ENCODE data around the gene LILRB4. TPM values are rescaled to one million over a fixed set of nuclear protein-coding genes. Genes with fewer than 3 reads are reported as not detected.
"Not testable (repeated sequence)": the region's sequence is repeated elsewhere in the genome, so short reads cannot be mapped to it uniquely, and the experiment has no call there.

LILRB4 gene
- 0.32 and 0.46 TPM in 2 replicates for total RNA-seq

DNA sequence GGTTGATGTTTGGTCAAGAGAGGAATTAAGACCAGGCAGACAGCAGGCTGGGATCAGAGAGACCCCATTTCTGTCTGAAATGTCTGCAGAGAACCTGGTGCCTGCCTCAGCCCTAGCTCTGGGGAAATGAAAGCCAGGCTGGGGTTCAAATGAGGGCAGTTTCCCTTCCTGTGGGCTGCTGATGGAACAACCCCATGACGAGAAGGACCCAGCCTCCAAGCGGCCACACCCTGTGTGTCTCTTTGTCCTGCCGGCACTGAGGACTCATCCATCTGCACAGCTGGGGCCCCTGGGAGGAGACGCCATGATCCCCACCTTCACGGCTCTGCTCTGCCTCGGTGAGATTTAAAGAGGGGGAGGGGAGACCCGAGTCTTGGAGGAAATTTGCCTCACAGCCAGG lies at the start of gene LILRB4:
LILRB4 (plus strand) TSS at position 256 of the 400 bp plus-strand sequence; CDS start at position 305, 49 bp downstream.
- H3K36me3 Mint-ChIP-seq (ENCODE audit: low read depth) = no peaks in the 10 kb centered on the region
- DNase-seq (ENCODE audit: low spot score) = no peak
- H3K9me3 Mint-ChIP-seq = no peaks in the 10 kb centered on the region
- H3K4me3 Mint-ChIP-seq (ENCODE audit: low read depth) = no peak within 1 kb of the TSS
- H3K27ac Mint-ChIP-seq = no peak within 1 kb of the TSS
- no peaks in the 10 kb centered on the region for H3K4me1 Mint-ChIP-seq (ENCODE audit: low read depth)
- intact Hi-C loops (cut with micrococcal nuclease) = no loop called here
- H3K27me3 Mint-ChIP-seq (ENCODE audit: low read depth) = no peaks in the 10 kb centered on the region

DNA sequence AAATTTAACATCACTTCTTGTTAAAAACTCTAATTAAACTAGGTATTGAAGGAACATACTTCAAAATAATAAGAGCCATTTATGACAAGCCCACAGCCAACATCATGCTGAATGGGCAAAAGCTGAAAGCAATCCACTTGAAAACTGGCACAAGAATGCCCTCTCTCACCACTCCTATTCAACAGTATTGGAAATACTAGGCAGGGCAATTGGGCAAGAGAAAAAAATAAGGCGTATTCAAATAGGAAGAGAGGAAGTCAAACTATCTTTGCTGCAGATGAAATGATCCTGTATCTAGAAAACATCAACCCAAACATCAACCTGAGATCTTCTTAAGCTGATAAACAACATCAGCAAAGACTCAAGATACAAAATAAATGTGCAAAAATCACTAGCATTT lies 48.1 kb upstream of the LILRB4 start:
- Mint-ChIP-seq H3K4me1 (ENCODE audit: low read depth) (peaks cover 2% of the 10 kb centered on the region), H3K9me3 (no peaks in the 10 kb centered on the region), H3K4me3 (ENCODE audit: low read depth) (no peak overlapping the region), H3K36me3 (ENCODE audit: low read depth) (no peaks in the 10 kb centered on the region), H3K27ac (no peak overlapping the region), H3K27me3 (ENCODE audit: low read depth) (peaks cover 3% of the 10 kb centered on the region)
- intact Hi-C loops (cut with micrococcal nuclease) = no loop called here
- DNase-seq (ENCODE audit: low spot score) = no peak

DNA sequence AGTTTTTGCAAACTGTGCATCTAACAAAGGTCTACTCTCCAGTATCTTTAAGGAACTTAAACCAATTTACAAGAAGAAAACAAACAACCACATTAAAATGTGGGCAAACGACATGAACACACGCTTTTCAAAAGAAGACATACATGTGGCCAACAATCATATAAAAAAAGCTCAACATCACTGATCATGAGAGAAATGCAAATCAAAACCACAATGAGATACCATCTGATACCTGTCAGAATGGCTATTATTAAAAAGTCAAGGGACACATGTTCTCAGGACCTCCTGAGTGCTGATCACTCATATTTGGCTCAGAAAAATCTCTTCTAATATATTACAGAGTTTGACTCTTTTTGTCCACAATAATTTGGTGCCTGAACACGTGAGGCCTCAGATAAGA lies 46.7 kb upstream of the LILRB4 start:
- H3K9me3 Mint-ChIP-seq = no peaks in the 10 kb centered on the region
- DNase-seq (ENCODE audit: low spot score) = no peak
- peaks cover 2% of the 10 kb centered on the region for H3K4me1 Mint-ChIP-seq (ENCODE audit: low read depth)
- intact Hi-C loops (cut with micrococcal nuclease) = no loop called here
- no peaks in the 10 kb centered on the region for H3K36me3 Mint-ChIP-seq (ENCODE audit: low read depth)
- H3K27ac Mint-ChIP-seq = no peak overlapping the region
- H3K4me3 Mint-ChIP-seq (ENCODE audit: low read depth) = no peak overlapping the region
- H3K27me3 Mint-ChIP-seq (ENCODE audit: low read depth) = peaks cover 4% of the 10 kb centered on the region

DNA sequence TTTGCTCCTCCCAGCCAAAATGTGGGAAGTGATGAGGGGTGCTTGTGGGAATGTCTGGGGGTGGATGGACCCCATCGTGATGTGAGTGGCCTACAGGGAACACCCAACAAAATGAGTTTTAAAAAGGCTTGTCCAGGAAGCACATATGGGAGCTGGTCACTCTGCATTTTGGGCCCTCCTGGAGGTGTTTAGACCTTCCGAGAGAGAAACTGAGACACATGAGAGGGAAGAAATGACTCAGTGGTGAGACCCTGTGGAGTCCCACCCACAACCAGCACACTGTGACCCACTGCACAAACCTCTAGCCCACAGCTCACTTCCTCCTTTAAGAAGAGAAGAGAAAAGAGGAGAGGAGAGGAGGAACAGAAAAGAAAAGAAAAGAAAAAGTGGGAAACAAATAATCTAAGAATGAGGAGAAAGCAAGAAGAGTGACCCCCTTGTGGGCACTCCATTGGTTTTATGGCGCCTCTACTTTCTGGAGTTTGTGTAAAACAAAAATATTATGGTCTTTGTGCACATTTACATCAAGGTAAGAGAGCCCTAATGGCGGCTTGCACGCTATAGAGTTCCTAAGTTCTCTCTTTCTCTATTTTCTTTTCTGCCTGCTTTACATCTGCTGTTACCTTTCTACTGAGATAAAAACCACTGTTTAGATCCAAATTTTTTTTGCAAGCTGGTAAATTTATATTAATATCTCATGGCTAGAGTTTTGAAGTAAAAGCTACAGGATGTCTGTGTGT lies 45.8 kb upstream of the LILRB4 start:
- Mint-ChIP-seq H3K27ac (no peak overlapping the region), H3K36me3 (ENCODE audit: low read depth) (no peaks in the 10 kb centered on the region), H3K27me3 (ENCODE audit: low read depth) (peaks cover 12% of the 10 kb centered on the region), H3K4me1 (ENCODE audit: low read depth) (peaks cover 2% of the 10 kb centered on the region), H3K9me3 (no peaks in the 10 kb centered on the region), H3K4me3 (ENCODE audit: low read depth) (no peak overlapping the region)
- DNase-seq (ENCODE audit: low spot score) = no peak
- intact Hi-C loops (cut with micrococcal nuclease) = no loop called here

DNA sequence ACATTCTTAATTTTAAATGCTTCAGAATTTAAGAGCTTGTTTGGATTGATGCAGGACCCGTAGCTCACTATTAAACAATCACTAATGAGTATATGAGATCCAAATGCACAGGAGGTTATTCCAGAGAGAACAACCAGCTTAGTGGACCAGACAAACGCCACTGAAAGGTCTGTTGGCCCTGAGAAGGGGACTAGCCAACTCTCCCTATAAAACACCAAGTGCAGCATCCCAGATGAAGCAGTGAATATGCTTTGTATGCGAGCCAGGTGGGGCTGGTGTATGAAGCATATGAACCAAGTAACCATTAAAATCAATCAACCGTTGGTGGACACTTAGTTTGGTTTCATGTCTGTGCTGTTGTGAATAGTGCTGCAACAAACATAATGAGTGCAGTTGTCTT lies 42.3 kb upstream of the LILRB4 start:
- no peaks in the 10 kb centered on the region for H3K9me3 Mint-ChIP-seq
- H3K4me3 Mint-ChIP-seq (ENCODE audit: low read depth) = no peak overlapping the region
- H3K4me1 Mint-ChIP-seq (ENCODE audit: low read depth) = peaks cover 2% of the 10 kb centered on the region
- no peaks in the 10 kb centered on the region for H3K36me3 Mint-ChIP-seq (ENCODE audit: low read depth)
- DNase-seq (ENCODE audit: low spot score) = no peak
- H3K27me3 Mint-ChIP-seq (ENCODE audit: low read depth) = peaks cover 16% of the 10 kb centered on the region
- H3K27ac Mint-ChIP-seq = no peak overlapping the region
- intact Hi-C loops (cut with micrococcal nuclease) = no loop called here

DNA sequence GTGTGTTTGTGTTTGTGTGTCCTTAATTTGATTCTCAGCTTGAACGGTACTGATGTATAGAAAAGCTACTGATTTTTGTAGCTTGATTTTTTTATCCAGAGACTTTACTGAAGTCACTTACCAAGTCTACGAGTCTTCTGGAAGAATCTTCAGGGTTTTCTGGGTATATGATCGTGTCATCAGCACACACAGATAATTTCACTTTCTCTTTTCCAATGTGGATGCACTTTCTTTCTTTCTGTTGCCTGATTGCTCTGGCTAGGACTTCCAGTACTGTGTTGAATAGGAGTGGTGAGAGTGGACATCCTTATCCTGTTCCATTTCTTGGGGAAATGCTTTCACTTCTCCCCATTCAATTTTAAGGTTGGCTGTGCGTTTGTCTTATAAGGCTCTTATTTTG lies 40.4 kb upstream of the LILRB4 start:
- no peak overlapping the region for H3K27ac Mint-ChIP-seq
- no peaks in the 10 kb centered on the region for H3K36me3 Mint-ChIP-seq (ENCODE audit: low read depth)
- intact Hi-C loops (cut with micrococcal nuclease) = no loop called here
- no peak overlapping the region for H3K4me3 Mint-ChIP-seq (ENCODE audit: low read depth)
- DNase-seq (ENCODE audit: low spot score) = no peak
- H3K27me3 Mint-ChIP-seq (ENCODE audit: low read depth) = peaks cover 16% of the 10 kb centered on the region
- no peaks in the 10 kb centered on the region for H3K9me3 Mint-ChIP-seq
- H3K4me1 Mint-ChIP-seq (ENCODE audit: low read depth) = no peaks in the 10 kb centered on the region

DNA sequence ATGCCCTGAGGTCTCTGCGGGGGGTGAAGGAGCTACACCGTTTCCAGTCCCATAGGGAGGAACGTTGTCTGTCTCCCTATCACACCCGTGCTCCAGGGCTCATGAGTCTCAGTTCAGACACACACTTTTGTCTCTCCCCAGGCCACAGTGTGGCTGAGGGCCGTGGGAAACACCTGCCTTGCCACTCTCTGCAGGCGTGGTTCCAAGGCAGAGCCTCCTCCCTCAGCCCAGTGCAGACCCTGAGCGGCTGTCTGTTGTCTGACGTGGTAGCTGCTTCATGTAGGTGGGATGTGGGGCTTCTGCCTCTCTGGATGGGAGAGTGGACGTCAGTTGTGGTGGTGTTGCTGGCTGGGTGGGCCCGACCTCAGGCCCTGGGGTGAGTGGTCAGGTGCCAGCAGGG lies 38.6 kb upstream of the LILRB4 start:
- peaks cover 16% of the 10 kb centered on the region for H3K27me3 Mint-ChIP-seq (ENCODE audit: low read depth)
- H3K27ac Mint-ChIP-seq; intact Hi-C loops (cut with micrococcal nuclease); H3K4me1 Mint-ChIP-seq (ENCODE audit: low read depth); DNase-seq (ENCODE audit: low spot score); H3K36me3 Mint-ChIP-seq (ENCODE audit: low read depth); H3K9me3 Mint-ChIP-seq; H3K4me3 Mint-ChIP-seq (ENCODE audit: low read depth): not testable (repeated sequence)

DNA sequence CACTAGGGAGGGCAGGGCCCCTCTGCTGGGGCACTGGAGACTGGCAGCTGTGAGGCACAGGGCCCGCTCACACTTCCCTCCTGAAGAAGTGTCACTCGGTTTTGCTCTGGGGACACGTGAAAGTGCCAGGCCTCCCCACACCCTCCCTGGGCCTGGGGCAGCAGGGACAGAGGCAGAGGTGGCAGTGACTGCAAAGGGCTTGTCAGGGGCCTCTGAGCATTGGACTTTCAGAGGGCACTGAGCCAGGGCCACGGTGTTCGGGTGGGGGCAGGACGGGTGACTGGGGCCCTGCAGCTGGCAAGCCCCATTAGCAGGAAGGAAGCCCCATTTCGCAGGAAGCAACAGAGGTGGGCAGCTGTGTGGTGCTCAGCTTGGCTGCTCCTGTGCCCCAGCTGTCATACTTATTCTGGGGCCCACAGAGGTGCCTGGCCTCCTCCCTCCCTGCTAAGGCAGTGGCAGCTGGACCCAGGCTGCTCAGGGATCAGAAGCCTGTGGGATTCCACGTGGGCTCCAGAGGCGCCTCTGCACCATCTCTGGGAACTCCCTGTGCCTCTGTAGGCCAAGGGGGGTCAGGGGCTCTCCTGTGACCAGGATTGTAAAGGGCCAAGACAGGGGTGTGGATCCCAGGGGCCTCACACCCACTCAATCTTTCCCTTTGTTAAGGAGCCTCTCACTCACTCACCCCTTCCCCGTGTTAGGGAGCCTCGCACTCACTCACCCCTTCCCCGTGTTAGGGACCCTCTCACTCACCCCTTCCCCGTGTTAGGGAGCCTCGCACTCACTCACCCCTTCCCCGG lies 37.7 kb upstream of the LILRB4 start:
- H3K4me1 Mint-ChIP-seq (ENCODE audit: low read depth); H3K36me3 Mint-ChIP-seq (ENCODE audit: low read depth); H3K4me3 Mint-ChIP-seq (ENCODE audit: low read depth); H3K9me3 Mint-ChIP-seq; H3K27ac Mint-ChIP-seq; DNase-seq (ENCODE audit: low spot score); intact Hi-C loops (cut with micrococcal nuclease): not testable (repeated sequence)
- H3K27me3 Mint-ChIP-seq (ENCODE audit: low read depth) = peaks cover 15% of the 10 kb centered on the region

DNA sequence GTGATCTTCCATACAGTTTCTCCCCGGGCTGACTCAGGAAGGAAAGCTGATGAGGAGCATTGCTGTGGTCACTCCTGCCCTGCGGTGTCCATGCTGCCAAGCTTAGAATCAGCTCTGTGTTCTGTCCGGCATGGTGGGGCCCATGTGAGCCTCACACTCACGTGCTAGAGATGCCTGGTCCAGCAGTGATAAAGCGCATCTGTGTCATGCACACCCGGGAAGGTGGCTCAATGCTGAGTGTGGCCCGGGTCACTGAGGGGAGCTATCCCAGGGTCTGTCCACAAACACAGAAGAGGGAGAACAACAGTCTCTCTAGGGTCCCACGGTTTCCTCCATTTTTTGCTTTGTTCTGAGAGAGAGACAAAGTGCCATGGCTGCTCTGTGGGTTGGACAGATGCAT lies 36.0 kb upstream of the LILRB4 start:
- intact Hi-C loops (cut with micrococcal nuclease) = no loop called here
- H3K27ac Mint-ChIP-seq = no peak overlapping the region
- H3K4me3 Mint-ChIP-seq (ENCODE audit: low read depth) = no peak overlapping the region
- no peaks in the 10 kb centered on the region for H3K36me3 Mint-ChIP-seq (ENCODE audit: low read depth)
- DNase-seq (ENCODE audit: low spot score) = no peak
- no peaks in the 10 kb centered on the region for H3K4me1 Mint-ChIP-seq (ENCODE audit: low read depth)
- H3K9me3 Mint-ChIP-seq = no peaks in the 10 kb centered on the region
- H3K27me3 Mint-ChIP-seq (ENCODE audit: low read depth) = peaks cover 14% of the 10 kb centered on the region

DNA sequence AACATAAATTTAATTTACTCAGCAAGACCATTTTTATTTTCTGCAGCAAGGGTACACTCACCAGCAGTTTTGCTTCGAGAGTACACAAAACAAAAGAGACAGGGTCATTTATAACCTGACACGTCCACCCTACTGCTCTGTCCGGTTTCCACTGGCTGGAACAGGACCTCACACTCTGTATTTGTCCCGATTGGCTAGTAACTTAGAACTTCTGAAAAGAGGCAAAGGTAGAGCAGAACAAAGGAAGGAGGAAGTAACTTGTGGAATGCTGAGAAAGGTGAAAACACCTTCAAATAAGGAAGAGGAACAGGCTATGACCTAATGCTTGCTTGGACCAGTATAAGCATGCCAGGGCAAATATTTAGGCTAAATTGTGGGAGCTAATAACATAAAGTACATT lies 34.9 kb upstream of the LILRB4 start:
- DNase-seq (ENCODE audit: low spot score); H3K27ac Mint-ChIP-seq; H3K27me3 Mint-ChIP-seq (ENCODE audit: low read depth); H3K4me3 Mint-ChIP-seq (ENCODE audit: low read depth); H3K36me3 Mint-ChIP-seq (ENCODE audit: low read depth); H3K9me3 Mint-ChIP-seq; intact Hi-C loops (cut with micrococcal nuclease); H3K4me1 Mint-ChIP-seq (ENCODE audit: low read depth): not testable (repeated sequence)

DNA sequence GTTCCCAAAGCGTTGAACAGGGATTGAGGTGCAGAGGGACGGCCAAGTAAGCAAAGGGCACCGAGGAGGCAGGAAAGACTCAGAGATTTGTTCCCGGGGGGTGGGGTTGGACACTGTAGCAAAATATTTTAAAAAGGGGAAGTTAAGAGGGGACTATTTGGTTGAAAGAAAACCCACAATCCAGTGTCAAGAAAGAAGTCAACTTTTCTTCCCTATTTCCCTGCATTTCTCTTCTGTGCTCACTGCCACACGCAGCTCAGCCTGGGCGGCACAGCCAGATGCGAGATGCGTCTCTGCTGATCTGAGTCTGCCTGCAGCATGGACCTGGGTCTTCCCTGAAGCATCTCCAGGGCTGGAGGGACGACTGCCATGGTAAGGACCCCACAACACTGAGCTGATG lies 32.5 kb upstream of the LILRB4 start, which contains the start of gene LILRB1:
LILRB1 (plus strand) TSS at position 223 of the 400 bp plus-strand sequence. CDS start 590 bp downstream, outside the sequence.
- H3K4me1 Mint-ChIP-seq (ENCODE audit: low read depth); DNase-seq (ENCODE audit: low spot score); intact Hi-C loops (cut with micrococcal nuclease); H3K27ac Mint-ChIP-seq; H3K27me3 Mint-ChIP-seq (ENCODE audit: low read depth); H3K9me3 Mint-ChIP-seq; H3K36me3 Mint-ChIP-seq (ENCODE audit: low read depth); H3K4me3 Mint-ChIP-seq (ENCODE audit: low read depth): not testable (repeated sequence)

DNA sequence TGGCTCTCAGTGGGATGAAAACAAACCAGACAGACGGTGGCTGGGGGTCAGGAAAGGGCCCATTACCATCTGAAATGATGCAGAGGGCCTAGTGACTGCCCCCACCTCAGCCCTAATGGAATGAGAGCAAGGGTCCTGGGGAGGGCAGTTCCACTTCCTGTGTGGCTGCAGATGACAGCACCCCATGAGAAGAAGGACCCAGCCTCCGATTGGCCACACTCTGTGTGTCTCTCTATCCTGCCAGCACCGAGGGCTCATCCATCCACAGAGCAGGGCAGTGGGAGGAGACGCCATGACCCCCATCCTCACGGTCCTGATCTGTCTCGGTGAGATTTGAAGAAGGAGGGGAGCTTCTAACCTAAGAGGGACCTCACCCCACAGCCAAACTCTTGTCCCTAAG lies 32.0 kb upstream of the LILRB4 start:
- peaks cover 7% of the 10 kb centered on the region for H3K27me3 Mint-ChIP-seq (ENCODE audit: low read depth)
- H3K36me3 Mint-ChIP-seq (ENCODE audit: low read depth) = no peaks in the 10 kb centered on the region
- no peaks in the 10 kb centered on the region for H3K4me1 Mint-ChIP-seq (ENCODE audit: low read depth)
- H3K9me3 Mint-ChIP-seq = no peaks in the 10 kb centered on the region
- intact Hi-C loops (cut with micrococcal nuclease) = no loop called here
- no peak for DNase-seq (ENCODE audit: low spot score)
- no peak overlapping the region for H3K4me3 Mint-ChIP-seq (ENCODE audit: low read depth)
- H3K27ac Mint-ChIP-seq = no peak overlapping the region
